Measurements from ENCODE around the gene PIEZO2.

The PIEZO2 gene

DNA sequence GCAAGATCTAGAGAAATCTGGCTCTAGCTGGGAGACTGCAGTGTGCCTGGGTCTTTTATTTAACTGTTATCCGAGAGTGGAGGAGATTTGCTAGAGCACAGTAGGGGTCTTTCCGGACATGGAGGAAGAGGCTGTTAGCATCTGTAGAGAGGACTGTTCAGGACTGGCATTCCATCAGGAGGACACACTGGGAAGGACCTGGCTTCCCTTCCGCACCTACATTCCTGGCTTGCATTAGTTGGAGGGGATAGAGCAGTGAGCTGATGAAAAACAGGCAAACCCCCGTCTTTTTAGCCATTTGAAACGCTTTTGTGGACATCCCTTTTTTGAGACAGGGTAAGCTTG is 874 bp upstream of the PIEZO2 start:
- H3K79me2 ChIP-seq (ENCODE audit: insufficient read depth, low read length), result no peaks in the 10 kb centered on the region
- H3K9ac ChIP-seq (ENCODE audit: low read length), result no peak overlapping the region
- no peak overlapping the region for H2AFZ ChIP-seq (ENCODE audit: low read depth, low read length, severe bottlenecking)
- no peak for TF ChIP-seq EZH2phosphoT487 (conservative IDR thresholded peaks at IDR 0.05; ENCODE audit: low read length)
- TF ChIP-seq, protein P1, sequence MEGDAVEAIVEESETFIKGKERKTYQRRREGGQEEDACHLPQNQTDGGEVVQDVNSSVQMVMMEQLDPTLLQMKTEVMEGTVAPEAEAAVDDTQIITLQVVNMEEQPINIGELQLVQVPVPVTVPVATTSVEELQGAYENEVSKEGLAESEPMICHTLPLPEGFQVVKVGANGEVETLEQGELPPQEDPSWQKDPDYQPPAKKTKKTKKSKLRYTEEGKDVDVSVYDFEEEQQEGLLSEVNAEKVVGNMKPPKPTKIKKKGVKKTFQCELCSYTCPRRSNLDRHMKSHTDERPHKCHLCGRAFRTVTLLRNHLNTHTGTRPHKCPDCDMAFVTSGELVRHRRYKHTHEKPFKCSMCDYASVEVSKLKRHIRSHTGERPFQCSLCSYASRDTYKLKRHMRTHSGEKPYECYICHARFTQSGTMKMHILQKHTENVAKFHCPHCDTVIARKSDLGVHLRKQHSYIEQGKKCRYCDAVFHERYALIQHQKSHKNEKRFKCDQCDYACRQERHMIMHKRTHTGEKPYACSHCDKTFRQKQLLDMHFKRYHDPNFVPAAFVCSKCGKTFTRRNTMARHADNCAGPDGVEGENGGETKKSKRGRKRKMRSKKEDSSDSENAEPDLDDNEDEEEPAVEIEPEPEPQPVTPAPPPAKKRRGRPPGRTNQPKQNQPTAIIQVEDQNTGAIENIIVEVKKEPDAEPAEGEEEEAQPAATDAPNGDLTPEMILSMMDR (IDR thresholded peaks at IDR 0.05; ENCODE audit: insufficient read depth, low read length, poor library complexity, severe bottlenecking), result no peak
- no peaks in the 10 kb centered on the region for H3F3A ChIP-seq (ENCODE audit: insufficient read depth)
- no peaks in the 10 kb centered on the region for H3K9me2 ChIP-seq (replicated peaks; ENCODE audit: insufficient read depth, low read length)
- no peaks in the 10 kb centered on the region for H4K20me1 ChIP-seq (ENCODE audit: low read depth, low read length)
- H3K27ac ChIP-seq (ENCODE audit: low read depth, low read length), result no peak overlapping the region
- H3K9me3 ChIP-seq (ENCODE audit: insufficient read depth, low read length), result no peaks in the 10 kb centered on the region
- H3K4me3 ChIP-seq (ENCODE audit: insufficient read depth, low read length, poor library complexity, severe bottlenecking), result no peak overlapping the region
- no peak overlapping the region for H3K4me2 ChIP-seq (ENCODE audit: low read depth, low read length, poor library complexity, severe bottlenecking)
- H3K27me3 ChIP-seq (ENCODE audit: low read length), result no peaks in the 10 kb centered on the region
- H3K36me3 ChIP-seq (ENCODE audit: low read length), result no peaks in the 10 kb centered on the region

DNA sequence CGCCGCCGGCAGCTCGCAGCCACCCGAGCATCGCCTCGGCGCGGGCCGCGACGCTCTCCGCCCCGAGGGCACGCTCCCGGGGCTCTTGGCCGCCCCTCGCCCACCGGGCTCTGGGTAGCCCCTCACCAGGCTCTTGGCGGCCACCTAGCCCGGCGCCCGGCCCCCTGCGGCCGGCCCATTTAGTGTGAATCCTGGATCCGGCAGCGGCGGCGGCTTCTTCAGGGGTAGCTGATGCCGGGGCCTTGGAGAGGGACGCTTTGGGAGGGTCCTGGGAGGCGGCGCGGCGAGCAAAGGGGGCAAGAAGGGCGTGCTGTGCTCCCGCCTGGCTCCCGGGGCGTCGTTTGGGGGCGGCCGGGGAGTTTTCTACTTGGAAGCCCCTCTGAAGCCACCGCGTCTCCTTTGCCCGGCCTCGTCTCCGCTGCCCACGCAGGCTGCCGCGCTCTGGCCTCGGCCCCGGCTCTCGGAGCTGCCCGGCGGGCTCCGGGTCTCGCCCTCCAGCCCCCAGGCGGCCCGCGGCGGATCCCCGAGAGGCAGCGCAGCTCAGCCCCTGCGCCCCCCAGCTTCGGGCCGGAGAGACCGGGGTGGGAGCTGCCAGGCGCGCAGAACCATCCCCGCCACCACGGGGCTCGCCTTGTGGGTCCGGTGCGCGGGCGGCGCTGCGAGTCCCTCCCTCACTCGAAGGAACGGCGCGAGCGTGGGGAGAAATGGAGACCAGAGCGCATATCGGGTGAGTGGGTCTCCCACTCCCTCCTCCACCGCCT is 509 bp downstream of the PIEZO2 start:
- Histone ChIP-seq H3K36me3 (ENCODE audit: low read length) (no peaks in the 10 kb centered on the region), H4K20me1 (ENCODE audit: low read depth, low read length) (no peaks in the 10 kb centered on the region), H3F3A (ENCODE audit: insufficient read depth) (no peaks in the 10 kb centered on the region), H3K4me2 (ENCODE audit: low read depth, low read length, poor library complexity, severe bottlenecking) (no peak overlapping the region), H3K4me3 (ENCODE audit: insufficient read depth, low read length, poor library complexity, severe bottlenecking) (no peak overlapping the region), H2AFZ (ENCODE audit: low read depth, low read length, severe bottlenecking) (no peak overlapping the region), H3K9me2 (replicated peaks; ENCODE audit: insufficient read depth, low read length) (no peaks in the 10 kb centered on the region), H3K27ac (ENCODE audit: low read depth, low read length) (no peak overlapping the region), H3K9me3 (ENCODE audit: insufficient read depth, low read length) (no peaks in the 10 kb centered on the region), H3K27me3 (ENCODE audit: low read length) (no peaks in the 10 kb centered on the region), H3K79me2 (ENCODE audit: insufficient read depth, low read length) (no peaks in the 10 kb centered on the region), H3K9ac (ENCODE audit: low read length) (no peak overlapping the region)
- no peak for TF ChIP-seq EZH2phosphoT487 (conservative IDR thresholded peaks at IDR 0.05; ENCODE audit: low read length)
- TF ChIP-seq, protein P1 (IDR thresholded peaks at IDR 0.05; ENCODE audit: insufficient read depth, low read length, poor library complexity, severe bottlenecking), result no peak

DNA sequence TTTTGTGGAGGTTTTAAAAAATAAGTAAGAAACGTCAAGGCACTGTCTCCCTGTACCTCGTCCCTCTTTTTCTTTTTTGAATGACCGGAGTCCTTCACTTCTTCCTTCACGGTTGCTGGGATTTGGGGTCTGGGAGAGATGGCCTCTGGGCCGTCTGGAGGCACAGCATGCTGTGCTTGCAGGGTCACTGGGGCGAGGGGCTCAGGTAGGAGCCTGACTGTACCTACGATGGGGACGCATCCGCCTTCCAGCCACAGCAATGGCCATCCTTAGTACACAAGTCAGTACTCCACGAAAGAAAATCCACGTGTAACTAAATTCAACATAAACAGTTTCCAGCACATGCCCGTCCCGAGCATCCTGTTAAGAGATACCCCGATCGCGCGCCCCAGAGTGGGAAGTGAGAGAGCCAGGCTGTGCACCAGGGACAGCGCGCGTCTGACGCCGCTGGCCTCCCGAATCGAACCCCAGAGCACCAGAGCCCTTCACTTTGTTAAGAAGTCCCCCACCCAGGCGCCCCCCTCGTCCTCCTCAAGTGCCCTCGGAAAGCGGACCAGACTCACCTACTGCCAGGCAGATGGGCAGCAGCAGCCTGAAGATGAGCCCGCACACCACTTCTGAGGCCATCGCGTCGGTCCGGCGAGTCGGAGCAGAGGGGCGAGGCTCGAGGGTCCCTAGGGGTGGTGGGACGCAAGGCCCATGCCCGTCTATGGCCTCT is 1.2 kb downstream of the PIEZO2 start:
- Histone ChIP-seq H3F3A (ENCODE audit: insufficient read depth) (no peaks in the 10 kb centered on the region), H3K27ac (ENCODE audit: low read depth, low read length) (no peak overlapping the region), H3K36me3 (ENCODE audit: low read length) (no peaks in the 10 kb centered on the region), H2AFZ (ENCODE audit: low read depth, low read length, severe bottlenecking) (no peak overlapping the region), H4K20me1 (ENCODE audit: low read depth, low read length) (no peaks in the 10 kb centered on the region), H3K9me3 (ENCODE audit: insufficient read depth, low read length) (no peaks in the 10 kb centered on the region), H3K4me3 (ENCODE audit: insufficient read depth, low read length, poor library complexity, severe bottlenecking) (no peak overlapping the region), H3K27me3 (ENCODE audit: low read length) (no peaks in the 10 kb centered on the region), H3K9ac (ENCODE audit: low read length) (no peak overlapping the region), H3K79me2 (ENCODE audit: insufficient read depth, low read length) (no peaks in the 10 kb centered on the region), H3K4me2 (ENCODE audit: low read depth, low read length, poor library complexity, severe bottlenecking) (no peak overlapping the region), H3K9me2 (replicated peaks; ENCODE audit: insufficient read depth, low read length) (no peaks in the 10 kb centered on the region)
- TF ChIP-seq, protein P1 (IDR thresholded peaks at IDR 0.05; ENCODE audit: insufficient read depth, low read length, poor library complexity, severe bottlenecking), result no peak
- TF ChIP-seq EZH2phosphoT487 (conservative IDR thresholded peaks at IDR 0.05; ENCODE audit: low read length), result no peak

All from SU-DHL-6 (cell line).